Parathyroid adenoma (tissue), 2 donors: ENCODE measurements around the gene ZCCHC24.

Experiments
- H2AFZ ChIP-seq: fragments of 300-600 bp; sonication (generic); one replicate; pipeline ENCODE4 v1.7.0; 2017; ENCODE audit warnings: antibody characterized with exemption, mild to moderate bottlenecking
- H3K27ac ChIP-seq: fragments of 300-600 bp; sonication (generic); one replicate; pipeline ENCODE4 v1.7.0; 2017
- H3K27me3 ChIP-seq: fragments of 300-600 bp; sonication (generic); one replicate; pipeline ENCODE4 v1.7.0; 2017; ENCODE audit warnings: low read length; ENCODE audit not compliant: control insufficient read depth, insufficient read depth
- H3K36me3 ChIP-seq: fragments of 300-600 bp; sonication (generic); one replicate; pipeline ENCODE4 v1.7.0; 2017; ENCODE audit warnings: low read length; ENCODE audit not compliant: control insufficient read depth, insufficient read depth
- H3K4me1 ChIP-seq: fragments of 300-600 bp; sonication (generic); one replicate; pipeline ENCODE4 v1.7.0; 2017; ENCODE audit warnings: control low read depth
- H3K4me2 ChIP-seq: fragments of 300-600 bp; sonication (generic); one replicate; pipeline ENCODE4 v1.7.0; 2017; ENCODE audit warnings: low read length
- H3K4me3 ChIP-seq: fragments of 300-600 bp; sonication (generic); one replicate; pipeline ENCODE4 v1.7.0; 2017; ENCODE audit warnings: low read depth, low read length
- H3K79me2 ChIP-seq: fragments of 300-600 bp; sonication (generic); one replicate; pipeline ENCODE4 v1.7.0; 2017; ENCODE audit warnings: control low read depth
- H3K9ac ChIP-seq: fragments of 300-600 bp; sonication (generic); one replicate; pipeline ENCODE4 v1.7.0; 2017; ENCODE audit warnings: mild to moderate bottlenecking
- H3K9me3 ChIP-seq: fragments of 300-600 bp; sonication (generic); one replicate; pipeline ENCODE4 v1.7.0; 2017; ENCODE audit warnings: low read length; ENCODE audit not compliant: control insufficient read depth
- TF ChIP-seq, protein P1 (sequence below): fragments of 300-600 bp; sonication (generic); IDR thresholded peaks from one replicate; pipeline ENCODE4 v1.7.0; 2017; ENCODE audit warnings: antibody characterized with exemption, mild to moderate bottlenecking
- donor health status: primary hyperparathyroidism.

The ZCCHC24 gene

GRCh38 chr10:79463578-79464496 lies 18.4 kb upstream of the ZCCHC24 start:
- H3K79me2 ChIP-seq, result no peaks in the 10 kb centered on the region
- H3K9me3 ChIP-seq, result no peaks in the 10 kb centered on the region
- no peak overlapping the region for H2AFZ ChIP-seq
- peaks cover 7% of the 10 kb centered on the region for H3K4me1 ChIP-seq
- H3K4me2 ChIP-seq, result no peak overlapping the region
- H3K36me3 ChIP-seq, result no peaks in the 10 kb centered on the region
- no peak overlapping the region for H3K9ac ChIP-seq
- H3K27ac ChIP-seq, result no peak overlapping the region
- no peaks in the 10 kb centered on the region for H3K27me3 ChIP-seq
- H3K4me3 ChIP-seq, result no peak overlapping the region
- TF ChIP-seq, protein P1, sequence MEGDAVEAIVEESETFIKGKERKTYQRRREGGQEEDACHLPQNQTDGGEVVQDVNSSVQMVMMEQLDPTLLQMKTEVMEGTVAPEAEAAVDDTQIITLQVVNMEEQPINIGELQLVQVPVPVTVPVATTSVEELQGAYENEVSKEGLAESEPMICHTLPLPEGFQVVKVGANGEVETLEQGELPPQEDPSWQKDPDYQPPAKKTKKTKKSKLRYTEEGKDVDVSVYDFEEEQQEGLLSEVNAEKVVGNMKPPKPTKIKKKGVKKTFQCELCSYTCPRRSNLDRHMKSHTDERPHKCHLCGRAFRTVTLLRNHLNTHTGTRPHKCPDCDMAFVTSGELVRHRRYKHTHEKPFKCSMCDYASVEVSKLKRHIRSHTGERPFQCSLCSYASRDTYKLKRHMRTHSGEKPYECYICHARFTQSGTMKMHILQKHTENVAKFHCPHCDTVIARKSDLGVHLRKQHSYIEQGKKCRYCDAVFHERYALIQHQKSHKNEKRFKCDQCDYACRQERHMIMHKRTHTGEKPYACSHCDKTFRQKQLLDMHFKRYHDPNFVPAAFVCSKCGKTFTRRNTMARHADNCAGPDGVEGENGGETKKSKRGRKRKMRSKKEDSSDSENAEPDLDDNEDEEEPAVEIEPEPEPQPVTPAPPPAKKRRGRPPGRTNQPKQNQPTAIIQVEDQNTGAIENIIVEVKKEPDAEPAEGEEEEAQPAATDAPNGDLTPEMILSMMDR, result no peak

GRCh38 chr10:79460687-79461086 lies 15.3 kb upstream of the ZCCHC24 start:
- Histone ChIP-seq H3K36me3 (no peaks in the 10 kb centered on the region), H3K9me3 (no peaks in the 10 kb centered on the region), H3K9ac (no peak overlapping the region), H3K27me3 (no peaks in the 10 kb centered on the region), H3K4me1 (peaks cover 7% of the 10 kb centered on the region), H3K4me3 (no peak overlapping the region), H3K79me2 (no peaks in the 10 kb centered on the region), H3K4me2 (no peak overlapping the region), H3K27ac (no peak overlapping the region), H2AFZ (no peak overlapping the region)
- TF ChIP-seq, protein P1, result no peak

DNA sequence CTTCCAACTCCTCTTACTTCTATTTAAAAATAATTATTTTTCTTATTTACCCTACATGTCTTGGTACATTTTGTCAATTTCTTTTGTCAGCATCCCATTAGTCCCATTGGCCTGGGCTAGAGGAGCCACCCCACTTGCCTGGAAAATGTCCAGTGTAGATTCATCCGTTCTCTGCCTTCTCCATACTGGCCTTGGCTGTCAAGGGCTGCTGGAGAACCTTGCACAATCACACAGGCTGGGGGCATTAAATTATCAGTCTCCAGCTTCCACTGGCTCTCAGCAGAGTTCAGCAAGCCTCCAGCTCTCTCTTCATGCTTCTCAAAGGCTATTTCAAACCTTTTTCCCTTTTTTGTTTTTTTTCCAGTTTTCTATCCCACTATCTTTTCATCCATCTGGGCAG lies 13.8 kb upstream of the ZCCHC24 start:
- Histone ChIP-seq H3K9ac (no peak overlapping the region), H3K27me3 (no peaks in the 10 kb centered on the region), H3K4me2 (no peak overlapping the region), H3K27ac (no peak overlapping the region), H3K4me1 (peaks cover 7% of the 10 kb centered on the region), H3K36me3 (no peaks in the 10 kb centered on the region), H2AFZ (peak overlapping the region; percentile 25), H3K4me3 (no peak overlapping the region), H3K9me3 (no peaks in the 10 kb centered on the region), H3K79me2 (no peaks in the 10 kb centered on the region)
- TF ChIP-seq, protein P1, result no peak

GRCh38 chr10:79458483-79458882 lies 13.1 kb upstream of the ZCCHC24 start:
- H3K36me3 ChIP-seq, result no peaks in the 10 kb centered on the region
- peaks cover 7% of the 10 kb centered on the region for H3K4me1 ChIP-seq
- H3K9me3 ChIP-seq, result no peaks in the 10 kb centered on the region
- no peak overlapping the region for H3K9ac ChIP-seq
- no peak overlapping the region for H2AFZ ChIP-seq
- no peak overlapping the region for H3K4me3 ChIP-seq
- no peak overlapping the region for H3K27ac ChIP-seq
- no peaks in the 10 kb centered on the region for H3K27me3 ChIP-seq
- no peaks in the 10 kb centered on the region for H3K79me2 ChIP-seq
- TF ChIP-seq, protein P1, result no peak
- no peak overlapping the region for H3K4me2 ChIP-seq
